K562 treated with DMSO at 1 percent for 48 hours (cell line): ENCODE measurements around the gene SLC49A3. TPM values are rescaled to one million over a fixed set of nuclear protein-coding genes. Genes with fewer than 3 reads are reported as not detected.

Experiments used
- total RNA-seq: library from RNA; unstranded; fragments of 300-600 nt; gene quantifications from 2 replicates; pipeline ENCODE4 v1.2.3, GENCODE V29; 2022; ENCODE audit warnings: low replicate concordance; ENCODE audit errors: extremely low read depth

SLC49A3 gene
- total RNA-seq = not detected in 2 replicates

DNA sequence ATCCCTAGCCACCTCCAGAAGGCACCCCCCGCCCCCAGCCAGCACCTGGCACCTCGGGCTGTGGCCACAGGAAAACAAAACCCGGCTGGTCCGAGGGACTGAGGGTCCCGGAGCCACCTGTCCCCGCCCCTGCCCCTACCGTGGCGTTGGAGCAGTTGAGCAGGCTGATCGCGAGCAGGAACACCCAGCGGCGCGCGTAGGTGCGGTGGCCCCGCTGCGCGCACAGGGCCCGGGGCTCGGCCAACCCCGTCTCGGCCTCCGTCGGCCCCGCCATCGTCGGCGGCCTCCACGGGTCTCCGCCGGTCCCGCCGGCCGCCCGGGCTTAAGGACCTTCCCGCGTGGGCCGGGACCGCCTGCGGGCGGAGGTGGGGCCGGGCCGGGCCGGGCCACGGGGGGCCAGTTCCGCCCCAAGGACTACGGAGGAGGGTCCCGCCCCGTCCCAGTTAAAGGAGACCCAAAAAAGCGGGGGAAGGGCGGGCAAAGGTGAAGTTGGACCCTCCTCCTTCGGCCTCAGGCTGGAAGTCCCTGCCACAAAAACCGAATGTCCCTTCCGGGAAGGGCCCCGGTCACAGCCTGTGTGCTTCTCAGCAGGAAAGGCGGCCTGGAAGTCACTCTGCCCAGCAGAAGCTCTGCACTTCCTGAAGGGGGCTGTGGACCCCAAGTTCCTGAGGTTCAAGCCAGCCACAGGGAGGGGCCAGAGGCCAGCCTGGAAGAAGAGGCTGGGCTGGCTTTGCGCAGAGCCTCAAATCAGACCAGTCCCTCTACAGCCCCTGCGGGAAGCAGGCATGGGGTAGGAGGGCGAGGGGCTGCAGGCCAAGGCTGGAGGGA lies at the start of gene SLC49A3:
Gene SLC49A3, minus strand, starts transcription at position 298 of the 828 bp plus-strand sequence. Its CDS starts 24 bp downstream, at position 274.

DNA sequence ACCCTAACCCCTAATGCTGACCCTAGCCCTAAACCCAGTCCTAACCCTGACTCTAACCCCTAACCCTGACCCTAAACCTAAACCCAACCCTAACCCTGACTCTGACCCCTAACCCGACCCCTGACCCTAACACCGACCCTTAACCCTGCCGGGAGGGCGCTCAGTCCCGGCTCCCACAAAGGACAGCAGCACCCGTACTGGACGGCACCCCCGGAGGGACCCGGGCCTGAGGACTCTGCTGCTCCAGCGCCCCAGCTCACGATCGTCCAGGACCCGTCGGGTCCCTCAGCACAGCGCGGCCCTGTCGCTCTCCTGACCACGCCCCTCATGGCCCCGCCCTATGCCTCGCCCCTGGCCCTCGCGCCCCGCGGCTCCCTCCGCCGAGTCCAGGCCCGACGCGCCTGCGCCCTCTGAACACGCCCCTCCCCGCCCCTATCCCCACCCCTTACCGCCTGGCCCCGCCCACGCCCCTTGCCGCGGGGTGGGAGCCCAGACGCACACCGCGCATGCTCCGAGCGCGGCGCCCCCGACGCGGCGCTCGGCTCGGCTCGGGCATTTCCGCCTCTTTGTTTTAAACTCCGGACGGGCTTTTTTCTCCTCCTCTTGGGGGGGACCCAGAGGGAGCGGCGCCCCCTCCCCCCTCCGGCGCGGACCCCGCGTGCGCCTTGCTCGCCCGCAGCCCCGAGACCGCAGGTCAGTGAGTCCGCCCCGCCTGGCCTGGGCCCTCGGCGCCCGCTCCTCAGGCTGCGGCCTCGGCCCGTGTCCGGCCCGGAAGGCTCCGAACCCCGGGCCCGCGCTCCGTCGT lies 16.5 kb upstream of the SLC49A3 start, which contains the start of gene PCGF3:
Gene PCGF3, plus strand, starts transcription at position 555 of the 805 bp plus-strand sequence. CDS start 27,849 bp downstream, outside the sequence.

DNA sequence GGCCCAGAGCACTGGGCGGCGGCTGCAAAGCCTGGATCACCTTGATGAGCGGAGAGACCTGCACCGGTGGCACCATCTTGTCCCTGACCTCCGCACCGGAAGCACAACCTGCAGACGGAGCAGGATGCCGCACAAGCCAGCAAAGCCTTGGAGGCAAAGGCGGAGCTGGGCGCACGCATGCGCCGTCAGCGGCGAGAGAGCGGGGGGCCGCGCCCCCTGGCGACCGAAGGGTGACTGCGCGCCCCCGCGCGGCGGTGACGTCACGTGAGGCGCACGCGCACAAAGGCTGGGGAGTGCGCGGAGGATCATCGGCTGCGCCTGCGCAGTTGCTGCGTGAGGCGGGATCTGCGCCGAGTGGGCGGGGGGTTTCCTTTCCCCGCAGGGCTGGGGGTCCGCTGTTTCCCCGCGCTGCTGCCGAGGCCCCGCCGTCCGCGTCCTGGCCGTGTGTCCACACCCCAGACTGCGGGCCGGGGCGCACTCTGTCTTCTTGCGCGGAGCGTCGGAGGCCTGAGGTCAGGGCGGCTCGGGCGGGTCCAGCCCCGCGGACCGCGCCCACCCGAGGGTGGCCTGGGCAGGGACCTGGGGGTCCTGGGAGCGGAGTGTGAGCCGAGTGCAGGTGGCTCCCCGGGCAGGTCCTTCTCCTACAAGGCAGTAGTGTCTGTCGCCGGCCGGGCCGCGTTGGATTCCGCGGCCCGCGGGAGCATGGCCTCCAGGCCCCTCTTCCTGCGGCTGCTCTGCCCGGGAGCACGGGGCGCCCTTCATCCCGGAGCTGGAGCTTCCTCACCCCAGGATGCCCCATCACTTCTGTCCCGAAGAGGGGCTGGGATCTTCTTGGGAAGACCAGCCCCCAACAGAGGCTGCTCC lies 14.5 kb downstream of the SLC49A3 start, which contains the start of the genes ATP5ME and MYL5:
Gene ATP5ME, minus strand, starts transcription at position 105 of the 864 bp plus-strand sequence. Its CDS starts 29 bp downstream, at position 76.
Gene MYL5, plus strand, starts transcription at position 371 of the 864 bp plus-strand sequence. CDS start 3,485 bp downstream, outside the sequence.

Other genes with a start within 250 kb of the SLC49A3 start
- not detected in 2 replicates for gene ZNF721, start 190.0 kb downstream of the SLC49A3 start, total RNA-seq
- not detected in 2 replicates for gene PIGG, start 189.9 kb downstream of the SLC49A3 start, total RNA-seq
- gene TMEM271, start 112.9 kb downstream of the SLC49A3 start, total RNA-seq = not detected in 2 replicates
- not detected in 2 replicates for gene PDE6B, start 63.6 kb downstream of the SLC49A3 start, total RNA-seq
- gene ATP5ME, start 14.9 kb downstream of the SLC49A3 start, total RNA-seq = not detected in 2 replicates
- gene MYL5, start 14.6 kb downstream of the SLC49A3 start, total RNA-seq = not detected in 2 replicates
- gene PCGF3, start 16.7 kb upstream of the SLC49A3 start, total RNA-seq = not detected in 2 replicates
- not detected in 2 replicates for gene CPLX1, start 137.0 kb upstream of the SLC49A3 start, total RNA-seq
- gene GAK, start 243.2 kb upstream of the SLC49A3 start, total RNA-seq = not detected in 2 replicates
- gene TMEM175, start 243.3 kb upstream of the SLC49A3 start, total RNA-seq = not detected in 2 replicates